H1 (cell line): ENCODE measurements around the gene RETNLB. TPM values are rescaled to one million over a fixed set of nuclear protein-coding genes. Genes with fewer than 3 reads are reported as not detected.

Experiments used
- CTCF ChIA-PET: fragments of 300-600 bp; sonication (Branson Sonifier 250); formaldehyde crosslinking; loops from one replicate; lab custom pipeline; 2021; ENCODE audit not compliant: partially characterized antibody; lab: Charles Lee
- POLR2A ChIA-PET: fragments of 300-600 bp; sonication (Branson Sonifier 250); formaldehyde crosslinking; loops from one replicate; lab custom pipeline; 2021; ENCODE audit warnings: inconsistent platforms; ENCODE audit not compliant: partially characterized antibody; lab: Charles Lee
- DNase-seq, 2 experiments: peaks; one replicate each; pipeline versions ENCODE4 v3.0.0 to v3.0.0-alpha.2; 2010 to 2022; ENCODE audit warnings: low spot score in 2 of 2, low read depth in 1 of 2, mixed read lengths in 1 of 2
- FAIRE-seq: peaks from 2 replicates; lab custom pipeline; 2011; peaks lifted over from hg19 to GRCh38; lab: Jason Lieb, UNC
- H2AFZ ChIP-seq: 2 replicates; pipeline ENCODE4 v1.8.1; 2012; ENCODE audit warnings: low read length, inconsistent platforms
- H2AK5ac ChIP-seq: 2 replicates; pipeline ENCODE4 v1.6.1; 2013; ENCODE audit warnings: low read depth, low read length
- H2BK120ac ChIP-seq: replicated peaks from 2 replicates; pipeline ENCODE3; 2013; ENCODE audit warnings: low read depth, low read length, inconsistent platforms
- H2BK12ac ChIP-seq: 2 replicates; pipeline ENCODE4 v1.6.1; 2013; ENCODE audit warnings: low read depth, low read length
- H2BK15ac ChIP-seq: 2 replicates; pipeline ENCODE4 v1.6.1; 2013; ENCODE audit warnings: low read length
- H2BK20ac ChIP-seq: 2 replicates; pipeline ENCODE4 v1.6.1; 2013; ENCODE audit warnings: low read length
- H2BK5ac ChIP-seq: 2 replicates; pipeline ENCODE4 v1.6.1; 2013; ENCODE audit warnings: low read depth, low read length
- H3K14ac ChIP-seq: 2 replicates; pipeline ENCODE4 v1.6.1; 2013; ENCODE audit warnings: inconsistent platforms; ENCODE audit not compliant: insufficient read length
- H3K18ac ChIP-seq: 2 replicates; pipeline ENCODE4 v1.6.1; 2013; ENCODE audit warnings: low read length; ENCODE audit errors: extremely low read depth
- H3K23ac ChIP-seq: 2 replicates; pipeline ENCODE4 v1.6.1; 2013; ENCODE audit warnings: inconsistent platforms; ENCODE audit not compliant: insufficient read length
- H3K23me2 ChIP-seq: 2 replicates; pipeline ENCODE4 v1.6.1; 2013; ENCODE audit warnings: low read depth, low read length
- H3K27ac ChIP-seq: 2 replicates; pipeline ENCODE4 v1.6.1; 2011; ENCODE audit warnings: low read depth, low read length, inconsistent platforms
- H3K27me3 ChIP-seq, 4 experiments: replicated peaks in 1 of 4; 1 replicate in 1 of 4; 2 replicates in 3 of 4; pipeline versions ENCODE4 v1.6.1 to v1.8.1; 2011 to 2013; ENCODE audit warnings: low read length in 3 of 4, mild to moderate bottlenecking in 3 of 4, inconsistent platforms in 2 of 4, mixed read lengths in 2 of 4, moderate library complexity in 1 of 4; ENCODE audit not compliant: control insufficient read depth in 3 of 4, insufficient read depth in 3 of 4; ENCODE audit errors: extremely low read depth in 1 of 4
- H3K36me3 ChIP-seq, 4 experiments: 2 replicates each; pipeline versions ENCODE4 v1.6.1 to v1.8.1; 2011 to 2013; ENCODE audit warnings: mild to moderate bottlenecking in 4 of 4, low read length in 3 of 4, moderate library complexity in 2 of 4, control low read depth in 1 of 4, inconsistent platforms in 1 of 4; ENCODE audit not compliant: insufficient read depth in 4 of 4, control insufficient read depth in 2 of 4
- H3K4ac ChIP-seq: replicated peaks from 2 replicates; pipeline ENCODE3; 2013; ENCODE audit warnings: low read length, low read depth, mixed read lengths, inconsistent platforms; ENCODE audit not compliant: insufficient read length
- H3K4me1 ChIP-seq, 4 experiments: replicated peaks in 1 of 4; 1 replicate in 1 of 4; 2 replicates in 3 of 4; pipeline versions ENCODE4 v1.6.1 to v1.8.1; 2011 to 2013; ENCODE audit warnings: low read length in 3 of 4, inconsistent platforms in 2 of 4, mixed read lengths in 1 of 4; ENCODE audit not compliant: insufficient read depth in 4 of 4, control insufficient read depth in 3 of 4
- H3K4me2 ChIP-seq, 2 experiments: 2 replicates each; pipeline versions ENCODE4 v1.6.1 to v1.8.1; 2011 to 2013; ENCODE audit warnings: low read depth in 2 of 2, low read length in 2 of 2, control low read depth in 1 of 2, inconsistent platforms in 1 of 2, mild to moderate bottlenecking in 1 of 2; ENCODE audit not compliant: insufficient read depth in 1 of 2
- H3K4me3 ChIP-seq, 4 experiments: fragments of 200-600, 300-600 bp in 1 of 4; sonication (generic), shearing (Covaris generic), sonication (Bioruptor Twin) in 1 of 4; 2 replicates each; pipeline versions ENCODE4 v1.5.1 to v1.8.1; 2011 to 2016; ENCODE audit warnings: low read length in 4 of 4, low read depth in 3 of 4, control low read depth in 2 of 4, inconsistent platforms in 2 of 4, mild to moderate bottlenecking in 2 of 4, mixed read lengths in 1 of 4, moderate library complexity in 1 of 4; ENCODE audit not compliant: insufficient read depth in 2 of 4; ENCODE audit errors: extremely low read depth in 1 of 4
- H3K56ac ChIP-seq: replicated peaks from 2 replicates; pipeline ENCODE3; 2013; ENCODE audit warnings: low read depth, mild to moderate bottlenecking, mixed read lengths, low read length, inconsistent platforms; ENCODE audit not compliant: insufficient read length
- H3K79me1 ChIP-seq: 2 replicates; pipeline ENCODE4 v1.6.1; 2013; ENCODE audit warnings: low read depth, low read length, control low read depth
- H3K79me2 ChIP-seq, 2 experiments: 2 replicates each; pipeline versions ENCODE4 v1.6.1 to v1.8.1; 2012 to 2013; ENCODE audit warnings: low read length in 2 of 2, mild to moderate bottlenecking in 2 of 2, inconsistent platforms in 1 of 2; ENCODE audit not compliant: insufficient read depth in 2 of 2, control insufficient read depth in 1 of 2
- H3K9ac ChIP-seq, 4 experiments: replicated peaks in 1 of 4; 1 replicate in 1 of 4; 2 replicates in 3 of 4; pipeline versions ENCODE4 v1.6.1 to v1.8.1; 2011 to 2013; ENCODE audit warnings: low read depth in 3 of 4, low read length in 3 of 4, control low read depth in 2 of 4, mild to moderate bottlenecking in 2 of 4, moderate library complexity in 2 of 4, inconsistent platforms in 1 of 4; ENCODE audit errors: extremely low read depth in 1 of 4
- H3K9me3 ChIP-seq, 2 experiments: 2 replicates each; pipeline versions ENCODE4 v1.6.1 to v1.8.1; 2012 to 2013; ENCODE audit warnings: mild to moderate bottlenecking in 2 of 2, moderate library complexity in 2 of 2, control low read depth in 1 of 2, inconsistent platforms in 1 of 2, low read depth in 1 of 2, low read length in 1 of 2, mixed read lengths in 1 of 2; ENCODE audit not compliant: insufficient read depth in 2 of 2
- H4K20me1 ChIP-seq, 2 experiments: replicated peaks in 1 of 2; 2 replicates each; pipeline versions ENCODE3 to v1.8.1; 2011 to 2013; ENCODE audit warnings: inconsistent platforms in 2 of 2, low read length in 2 of 2, mild to moderate bottlenecking in 1 of 2; ENCODE audit not compliant: insufficient read depth in 2 of 2, control insufficient read depth in 1 of 2
- H4K5ac ChIP-seq: 2 replicates; pipeline ENCODE4 v1.6.1; 2013; ENCODE audit warnings: low read length, low read depth, mixed read lengths, inconsistent platforms; ENCODE audit not compliant: insufficient read length
- H4K8ac ChIP-seq: 2 replicates; pipeline ENCODE4 v1.8.0; 2013; ENCODE audit warnings: mild to moderate bottlenecking, moderate library complexity, low read length, inconsistent platforms; ENCODE audit not compliant: insufficient read depth; ENCODE audit errors: extremely low read depth
- H4K91ac ChIP-seq: replicated peaks from 2 replicates; pipeline ENCODE3; 2013; ENCODE audit warnings: low read length, mixed read lengths, inconsistent platforms; ENCODE audit not compliant: insufficient read length
- ASH2L ChIP-seq: fragments of 200-600, 300-600 bp; sonication (generic); IDR thresholded peaks from one replicate; pipeline ENCODE4 v1.7.1; 2017; ENCODE audit warnings: low read length
- ATF3 ChIP-seq: IDR thresholded peaks from 2 replicates; pipeline ENCODE4 v1.6.1; 2011; ENCODE audit warnings: low read depth, mild to moderate bottlenecking, low read length; ENCODE audit not compliant: insufficient read depth
- CTBP2 ChIP-seq: IDR thresholded peaks from 2 replicates; pipeline ENCODE4 v1.7.0; 2011; ENCODE audit warnings: borderline replicate concordance, mild to moderate bottlenecking, moderate library complexity, mixed read lengths, low read length; ENCODE audit not compliant: insufficient read depth, insufficient read length
- JUND ChIP-seq: IDR thresholded peaks from 2 replicates; pipeline ENCODE4 v1.6.1; 2011; ENCODE audit warnings: mild to moderate bottlenecking, improper control_type of control experiment, low read length
- SAP30 ChIP-seq: fragments of 300-600 bp; sonication (generic); IDR thresholded peaks from 2 replicates; pipeline ENCODE4 v1.7.1; 2012; ENCODE audit warnings: low read length, moderate library complexity, mild to moderate bottlenecking, inconsistent platforms; ENCODE audit not compliant: insufficient read depth, insufficient replicate concordance
- SP2 ChIP-seq: IDR thresholded peaks from 2 replicates; pipeline ENCODE4 v1.6.1; 2012; ENCODE audit warnings: mild to moderate bottlenecking, low read length, inconsistent platforms
- WGBS, 2 experiments: shearing (Covaris generic) in 1 of 2; methylation state at CpG; one replicate each; pipeline versions ENCODE4 v1.1.6 to v1.1.7; 2013 to 2015; ENCODE audit warnings: low lambda C conversion rate in 2 of 2, mixed read lengths in 2 of 2, inconsistent platforms in 1 of 2, low coverage in 1 of 2, missing lambda C conversion rate in 1 of 2; ENCODE audit not compliant: insufficient replicate concordance in 2 of 2, insufficient coverage in 1 of 2, insufficient read length in 1 of 2; ENCODE audit errors: extremely low coverage in 1 of 2, missing lambda C conversion rate in 1 of 2; 5-methylcytosine and 5-hydroxymethylcytosine counted together
- polyA plus RNA-seq, 7 experiments: library from polyadenylated mRNA; depleted of rRNA in 3 of 7; stranded (reverse) in 5 of 7; unstranded in 2 of 7; fragments of >200 nt in 5 of 7; fragments of 200-250 nt in 2 of 7; gene quantifications; 1 replicate in 5 of 7; 2 replicates in 1 of 7; 4 replicates in 1 of 7; pipeline versions ENCODE4 v1.2.1 to v1.2.3, GENCODE V29; 2011 to 2013; ENCODE audit warnings: missing spikeins in 2 of 7, mixed read lengths in 2 of 7
- total RNA-seq: library from RNA; stranded (reverse); fragmentation: NEBNext Ultra II Directional; extraction: Animal tissue kit (Norgen Biotek cat#: 25700); gene quantifications from 2 replicates; pipeline ENCODE4 v1.2.1, GENCODE V29; 2021

The RETNLB gene
- total and polyA plus RNA-seq, 2 of the 8 experiments (the other 6 are each of a cell fraction or from before 2014, with no cell fraction given) = not detected

- POLR2A ChIA-PET = no interaction called here
- TF ChIP-seq SAP30 = no peak
- no peak for TF ChIP-seq ATF3
- no peak for TF ChIP-seq JUND
- TF ChIP-seq CTBP2 = no peak
- TF ChIP-seq SP2 = no peak
- TF ChIP-seq ASH2L = no peak
Observed at GRCh38 chr3:108804437-108804836, 47.2 kb upstream of the RETNLB start.

More at GRCh38 chr3:108804437-108804836, 47.2 kb upstream of the RETNLB start:
- Histone ChIP-seq H3K27ac (no peak overlapping the region), H3K9me3 (no peaks in the 10 kb centered on the region), H3K4me1 (no peaks in the 10 kb centered on the region), H3K79me2 (no peaks in the 10 kb centered on the region), H3K9ac (no peak overlapping the region), H3K18ac (no peak overlapping the region), H3K56ac (no peak overlapping the region), H4K20me1 (no peaks in the 10 kb centered on the region), H2AFZ (no peak overlapping the region), H3K14ac (no peak overlapping the region), H2BK12ac (no peak overlapping the region), H3K36me3 (no peaks in the 10 kb centered on the region), H3K27me3 (no peaks in the 10 kb centered on the region), H3K23ac (no peak overlapping the region), H2BK120ac (no peak overlapping the region), H3K4ac (no peak overlapping the region), H2BK5ac (no peak overlapping the region), H4K5ac (no peak overlapping the region), H3K79me1 (no peaks in the 10 kb centered on the region), H3K4me3 (no peak overlapping the region), H3K23me2 (no peaks in the 10 kb centered on the region), H3K4me2 (no peak overlapping the region), H4K8ac (no peak overlapping the region), H4K91ac (no peak overlapping the region), H2BK20ac (no peak overlapping the region), H2AK5ac (no peak overlapping the region), H2BK15ac (no peak overlapping the region)
- DNase-seq (no peak), FAIRE-seq (no peak)
- WGBS, 2 experiments = 95% methylated on average over 2 of the region's 2 CpGs; no CpG with 5 or more reads in 1 of the 2 experiments
- CTCF ChIA-PET = interaction anchor here (0.9 kb wide), 1 partner anchor 15 kb away, joined by 3 read pairs; no protein-coding TSS in a partner anchor
